ENCODE data around the gene CHAD.
"Not testable (repeated sequence)": the region's sequence is repeated elsewhere in the genome, so short reads cannot be mapped to it uniquely, and the experiment has no call there.

The CHAD gene

GRCh38 chr17:50475362-50475761, 6.7 kb upstream of the CHAD start:
- DNase-seq (ENCODE audit: low read depth), result no peak

GRCh38 chr17:50474523-50474922, 5.8 kb upstream of the CHAD start:
- no peak for DNase-seq (ENCODE audit: low read depth)

GRCh38 chr17:50473901-50474300, 5.2 kb upstream of the CHAD start:
- DNase-seq (ENCODE audit: low read depth), result no peak

- not testable (repeated sequence) for DNase-seq (ENCODE audit: low read depth)
Observed at GRCh38 chr17:50472761-50473161, 4.1 kb upstream of the CHAD start.

GRCh38 chr17:50472286-50472685, 3.6 kb upstream of the CHAD start:
- DNase-seq (ENCODE audit: low read depth), result no peak

GRCh38 chr17:50471009-50471905, 2.6 kb upstream of the CHAD start:
- no peak for DNase-seq (ENCODE audit: low read depth)

- no peak for DNase-seq (ENCODE audit: low read depth)
Observed at GRCh38 chr17:50470426-50470825, 1.7 kb upstream of the CHAD start.

- no peak for DNase-seq (ENCODE audit: low read depth)
Observed at GRCh38 chr17:50469671-50470305, 1.1 kb upstream of the CHAD start.

- DNase-seq (ENCODE audit: low read depth), result no peak
Observed at GRCh38 chr17:50469208-50469605, 527 bp upstream of the CHAD start.

GRCh38 chr17:50467855-50468303, 801 bp downstream of the CHAD start:
- DNase-seq (ENCODE audit: low read depth), result no peak

- no peak for DNase-seq (ENCODE audit: low read depth)
Observed at GRCh38 chr17:50467114-50467854, 1.4 kb downstream of the CHAD start.

GRCh38 chr17:50466371-50467113, 2.1 kb downstream of the CHAD start:
- DNase-seq (ENCODE audit: low read depth), result no peak

- no peak for DNase-seq (ENCODE audit: low read depth)
Observed at GRCh38 chr17:50465635-50466034, 3.0 kb downstream of the CHAD start.

GRCh38 chr17:50465171-50465570, 3.5 kb downstream of the CHAD start:
- DNase-seq (ENCODE audit: low read depth), result no peak

GRCh38 chr17:50464736-50465135, 3.9 kb downstream of the CHAD start:
- DNase-seq (ENCODE audit: low read depth), result no peak

GRCh38 chr17:50464121-50464520, 4.6 kb downstream of the CHAD start:
- DNase-seq (ENCODE audit: low read depth), result no peak

GRCh38 chr17:50462446-50462845, 6.2 kb downstream of the CHAD start:
- no peak for DNase-seq (ENCODE audit: low read depth)

- DNase-seq (ENCODE audit: low read depth), result no peak
Observed at GRCh38 chr17:50461550-50462132, 7.0 kb downstream of the CHAD start.

GRCh38 chr17:50460831-50461526, 7.7 kb downstream of the CHAD start:
- no peak for DNase-seq (ENCODE audit: low read depth)

- DNase-seq (ENCODE audit: low read depth), result no peak
Observed at GRCh38 chr17:50459756-50460155, 8.9 kb downstream of the CHAD start.
